ENCODE results near the gene CDK11B.

The CDK11B gene

GRCh38 chr1:1591452-1591851, 67.4 kb downstream of the CDK11B start:
- no peaks in the 10 kb centered on the region for H3K36me3 ChIP-seq
- no peaks in the 10 kb centered on the region for H3K27me3 ChIP-seq (ENCODE audit: insufficient read depth, low read depth, severe bottlenecking)
- peak overlapping the region; percentile 61; the same call in 1 of the 2 replicates for H3K27ac ChIP-seq
- DNase-seq = peak; percentile 62
- H3K4me3 ChIP-seq (ENCODE audit: low read depth, low read length) = no peak overlapping the region
- TF ChIP-seq CTCF (IDR thresholded peaks at IDR 0.05; ENCODE audit: low read depth, low read length) = no peak
- H3K9me3 ChIP-seq (ENCODE audit: severe bottlenecking) = no peaks in the 10 kb centered on the region
